Thymus (tissue), 11 donors: ENCODE measurements around the gene PROZ. TPM values are rescaled to one million over a fixed set of nuclear protein-coding genes. Genes with fewer than 3 reads are reported as not detected.

Experiments used
- DNase-seq, 9 donors: peaks; one replicate each; pipeline ENCODE4 v3.0.0-alpha.2; 2013; ENCODE audit warnings: low spot score in 9 of 9, low read depth in 6 of 9, missing footprints in 1 of 9
- H3K27ac ChIP-seq, 2 donors: one replicate each; pipeline ENCODE4 v1.5.1; 2013; ENCODE audit warnings: control low read depth in 1 of 2, low read depth in 1 of 2, low read length in 1 of 2, mild to moderate bottlenecking in 1 of 2, moderate library complexity in 1 of 2
- H3K27me3 ChIP-seq, 2 donors: one replicate each; pipeline ENCODE4 v1.5.1; 2013; ENCODE audit warnings: low read length in 1 of 2; ENCODE audit not compliant: control insufficient read depth in 2 of 2, insufficient read depth in 1 of 2
- H3K36me3 ChIP-seq, 2 donors: one replicate each; pipeline ENCODE4 v1.5.1; 2013; ENCODE audit warnings: low read length in 1 of 2, mild to moderate bottlenecking in 1 of 2, moderate library complexity in 1 of 2; ENCODE audit not compliant: control insufficient read depth in 2 of 2, insufficient read depth in 2 of 2
- H3K4me1 ChIP-seq, 2 donors: one replicate each; pipeline ENCODE4 v1.5.1; 2013; ENCODE audit warnings: low read length in 2 of 2; ENCODE audit not compliant: control insufficient read depth in 2 of 2, insufficient read depth in 2 of 2
- H3K4me3 ChIP-seq, 2 donors: one replicate each; pipeline ENCODE4 v1.5.1; 2013; ENCODE audit warnings: low read length in 2 of 2, control low read depth in 1 of 2, mild to moderate bottlenecking in 1 of 2
- H3K9me3 ChIP-seq, 2 donors: one replicate each; pipeline ENCODE4 v1.5.1; 2013; ENCODE audit warnings: low read length in 1 of 2, mild to moderate bottlenecking in 1 of 2; ENCODE audit not compliant: control insufficient read depth in 2 of 2, insufficient read depth in 1 of 2
- WGBS: extraction: QIAGEN DNeasy Blood & Tissue Kit; methylation state at CpG from one replicate; pipeline ENCODE4 v1.1.7; 2013; 5-methylcytosine and 5-hydroxymethylcytosine counted together
- polyA plus RNA-seq: library from polyadenylated mRNA; stranded (reverse); fragments of 200-250 nt; gene quantifications from one replicate; pipeline ENCODE4 v1.2.3, GENCODE V29; 2013
- total RNA-seq: library from RNA; stranded (reverse); fragments of 120-200 nt; gene quantifications from one replicate; pipeline ENCODE4 v1.2.4, GENCODE V29; 2013
- donor health status: healthy.

PROZ gene
- total and polyA plus RNA-seq, 2 donors: 0.05 to 0.07 TPM

DNA sequence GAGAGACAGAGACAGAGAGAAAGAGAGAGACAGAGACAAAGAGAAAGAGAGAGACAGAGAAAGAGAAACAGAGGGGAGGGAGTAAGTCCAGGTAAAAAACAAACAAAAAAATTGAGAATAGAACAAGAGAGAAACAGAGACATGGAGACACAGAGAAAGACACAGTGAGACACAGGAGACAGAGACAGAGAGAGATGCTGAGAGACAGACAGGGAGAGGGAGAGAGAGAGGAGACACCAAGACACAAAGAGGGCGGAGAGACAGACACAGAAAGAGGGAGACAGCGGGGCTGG lies 5.8 kb upstream of the PROZ start:
- Histone ChIP-seq H3K27ac (no peak overlapping the region), H3K36me3 (no peaks in the 10 kb centered on the region)
- 40% methylated on average over 2 of the region's 2 CpGs for WGBS

DNA sequence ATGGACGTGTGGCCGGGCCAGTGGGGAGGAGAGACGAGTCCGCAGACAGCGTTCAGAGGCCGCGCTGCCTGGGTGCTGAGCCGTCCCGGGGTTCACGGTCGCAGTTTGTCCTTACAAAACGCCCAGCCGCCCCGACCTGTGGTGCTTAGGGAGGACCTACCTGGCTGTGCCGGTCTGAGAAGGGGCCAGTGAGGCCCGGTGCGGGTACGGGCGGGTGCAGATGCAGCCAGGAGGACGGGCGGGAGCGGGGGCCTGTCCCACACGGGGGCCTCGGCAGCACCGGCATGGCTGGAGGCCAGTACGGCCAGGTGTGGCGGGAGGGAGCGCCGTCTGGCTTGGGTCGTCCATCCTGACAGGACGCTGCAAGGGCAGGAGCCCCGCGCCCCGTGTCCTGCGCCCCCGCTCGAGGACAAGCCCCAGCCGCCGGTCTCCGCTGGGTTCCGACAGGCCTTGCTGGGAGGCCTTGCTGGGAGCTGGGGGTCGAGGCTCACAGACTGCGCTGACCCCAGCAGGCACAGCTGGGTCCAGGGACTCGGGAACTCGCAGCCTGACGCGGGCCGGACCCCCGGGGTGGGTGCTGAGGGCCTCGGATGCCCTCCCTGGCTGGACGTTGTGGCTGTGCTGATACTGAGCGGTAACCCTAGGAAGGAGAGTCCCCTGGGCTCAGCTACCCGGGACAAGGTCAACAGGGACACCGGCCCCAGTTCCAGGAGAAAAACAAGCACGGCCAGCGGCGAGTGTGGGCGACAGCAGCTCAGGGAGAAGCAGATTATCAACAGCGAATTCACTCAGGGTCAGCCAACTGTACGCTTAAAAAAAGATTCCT lies 5.3 kb upstream of the PROZ start:
- H3K27me3 ChIP-seq: peaks cover 12 to 47% of the 10 kb centered on the region in 2 donors
- H3K27ac ChIP-seq: peak overlapping the region in 1 of 2 donors; percentile 31
- H3K9me3 ChIP-seq: peaks cover 0 to 2% of the 10 kb centered on the region in 2 donors
- 8% methylated on average over 60 of the region's 60 CpGs for WGBS
- no peaks in the 10 kb centered on the region for H3K36me3 ChIP-seq
- H3K4me3 ChIP-seq: peak overlapping the region; percentile 36 to 42
- peak in 1 of 9 donors; percentile 18 for DNase-seq
- H3K4me1 ChIP-seq: peaks cover 3 to 14% of the 10 kb centered on the region in 2 donors

More for the DNA sequence above, 5.8 kb upstream of the PROZ start:
- Histone ChIP-seq H3K4me1 (peaks cover 3 to 14% of the 10 kb centered on the region in 2 donors), H3K4me3 (peak overlapping the region in 1 of 2 donors; percentile 22), H3K9me3 (peaks cover 0 to 2% of the 10 kb centered on the region in 2 donors), H3K27me3 (peaks cover 12 to 47% of the 10 kb centered on the region in 2 donors)
- DNase-seq: no peak

- Histone ChIP-seq H3K27ac (no peak overlapping the region), H3K9me3 (no peaks in the 10 kb centered on the region), H3K4me1 (peaks cover 3 to 14% of the 10 kb centered on the region in 2 donors), H3K36me3 (no peaks in the 10 kb centered on the region), H3K27me3 (peaks cover 12 to 50% of the 10 kb centered on the region in 2 donors), H3K4me3 (peak overlapping the region; percentile 36 to 42)
- WGBS: 8% methylated on average over 52 of the region's 76 CpGs
- peak in 6 of 9 donors; percentile 17 to 73 (median 31) for DNase-seq
These were observed 4.4 kb upstream of the PROZ start for GRCh38 chr13:113153810-113154748.

DNA sequence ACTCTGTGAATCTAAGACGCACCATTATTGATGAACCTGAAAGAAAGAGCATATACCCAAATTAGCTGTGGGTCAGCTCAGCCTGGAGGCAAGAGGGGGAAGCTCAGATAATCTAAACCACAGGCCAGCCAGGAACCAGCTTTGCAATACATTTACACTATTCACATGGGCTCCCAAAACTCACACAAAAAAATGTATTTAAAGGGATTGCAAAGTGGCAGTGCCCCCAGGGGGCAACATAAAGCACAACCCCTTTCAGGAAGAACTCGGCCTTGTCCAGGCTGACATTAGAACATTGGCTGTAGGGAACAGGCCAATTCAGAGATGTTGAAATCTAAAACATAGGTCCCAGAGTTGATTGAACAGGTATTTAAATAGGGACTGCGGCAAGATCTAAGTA lies 3.2 kb upstream of the PROZ start:
- DNase-seq: no peak
- no peak overlapping the region for H3K4me3 ChIP-seq
- no peaks in the 10 kb centered on the region for H3K36me3 ChIP-seq
- H3K27me3 ChIP-seq: peaks cover 12 to 53% of the 10 kb centered on the region in 2 donors
- WGBS: 88% methylated on average over 3 of the region's 3 CpGs
- no peak overlapping the region for H3K27ac ChIP-seq
- peaks cover 0 to 3% of the 10 kb centered on the region in 2 donors for H3K9me3 ChIP-seq
- H3K4me1 ChIP-seq: peaks cover 3 to 14% of the 10 kb centered on the region in 2 donors

DNA sequence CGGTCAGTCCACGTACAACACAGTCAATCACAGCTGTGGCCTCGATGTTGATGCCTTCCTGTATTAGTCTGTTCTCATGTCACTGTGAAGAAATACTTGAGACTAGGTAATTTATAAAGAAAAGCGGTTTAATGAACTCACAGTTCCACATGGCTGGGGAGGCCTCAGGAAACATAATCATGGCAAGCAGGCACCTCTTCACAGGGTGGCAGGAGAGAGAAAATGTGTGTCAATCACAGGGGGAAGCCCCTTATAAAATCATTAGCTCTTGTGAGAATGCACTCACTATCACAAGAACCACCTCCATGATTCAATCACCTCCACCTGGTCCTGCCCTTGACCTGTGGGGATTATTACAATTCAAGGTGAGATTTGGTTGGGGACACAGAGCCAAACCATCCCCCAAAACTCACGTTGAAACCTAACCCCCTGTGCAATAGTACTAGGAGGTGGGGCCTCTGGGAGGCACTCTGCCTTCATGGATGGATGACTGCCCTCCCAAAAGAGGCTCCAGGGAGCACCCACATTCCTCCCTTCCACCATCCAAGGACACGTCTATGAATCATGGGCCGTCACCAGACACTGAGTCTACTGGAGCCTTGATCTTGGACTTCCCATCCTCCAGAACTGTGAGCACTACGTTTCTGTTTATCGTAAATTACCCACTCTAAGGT lies 2.3 kb upstream of the PROZ start:
- Histone ChIP-seq H3K4me1 (peaks cover 7 to 18% of the 10 kb centered on the region in 2 donors), H3K9me3 (peaks cover 0 to 3% of the 10 kb centered on the region in 2 donors), H3K36me3 (no peaks in the 10 kb centered on the region), H3K4me3 (no peak overlapping the region), H3K27ac (no peak overlapping the region), H3K27me3 (peaks cover 12 to 51% of the 10 kb centered on the region in 2 donors)
- no peak for DNase-seq
- WGBS: 96% methylated on average over 9 of the region's 9 CpGs

DNA sequence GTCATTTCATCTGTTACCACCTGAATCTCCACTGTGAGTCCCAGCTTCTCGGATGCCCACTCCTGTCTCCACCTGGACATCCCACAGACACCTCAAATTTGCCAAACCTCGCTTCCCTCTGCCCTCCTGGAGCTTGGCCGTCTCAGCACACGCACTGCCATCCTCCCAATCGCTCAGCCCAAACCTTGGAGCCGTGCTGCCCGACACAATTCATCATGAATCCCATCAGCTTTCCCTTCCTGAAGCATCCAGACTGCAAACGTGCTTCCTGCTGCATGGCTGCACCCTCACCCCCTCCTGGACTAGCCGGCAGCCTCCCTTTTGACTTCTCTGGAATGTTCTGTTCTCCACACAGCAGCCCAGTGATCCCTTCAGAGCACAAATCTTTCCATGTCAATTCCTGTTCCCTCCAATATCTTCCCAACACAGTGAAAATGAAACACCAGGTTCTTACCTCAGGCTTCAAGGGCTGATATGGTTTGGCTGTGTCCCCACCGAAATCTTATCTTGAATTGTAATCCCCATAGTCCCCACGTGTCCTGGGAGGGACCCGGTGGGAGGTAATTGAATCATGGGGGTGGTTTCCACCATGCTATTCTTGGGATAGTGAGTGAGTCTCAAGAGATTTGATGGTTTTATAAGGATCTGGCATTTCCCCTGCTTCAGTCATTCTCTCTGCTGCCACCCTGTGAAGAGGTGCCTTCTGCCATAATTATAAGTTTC lies 1.1 kb upstream of the PROZ start:
- Histone ChIP-seq H3K27me3 (peaks cover 9 to 45% of the 10 kb centered on the region in 2 donors), H3K9me3 (peaks cover 0 to 9% of the 10 kb centered on the region in 2 donors), H3K4me3 (no peak overlapping the region), H3K36me3 (no peaks in the 10 kb centered on the region), H3K4me1 (peaks cover 11 to 22% of the 10 kb centered on the region in 2 donors), H3K27ac (no peak overlapping the region)
- no peak for DNase-seq
- 91% methylated on average over 12 of the region's 12 CpGs for WGBS

DNA sequence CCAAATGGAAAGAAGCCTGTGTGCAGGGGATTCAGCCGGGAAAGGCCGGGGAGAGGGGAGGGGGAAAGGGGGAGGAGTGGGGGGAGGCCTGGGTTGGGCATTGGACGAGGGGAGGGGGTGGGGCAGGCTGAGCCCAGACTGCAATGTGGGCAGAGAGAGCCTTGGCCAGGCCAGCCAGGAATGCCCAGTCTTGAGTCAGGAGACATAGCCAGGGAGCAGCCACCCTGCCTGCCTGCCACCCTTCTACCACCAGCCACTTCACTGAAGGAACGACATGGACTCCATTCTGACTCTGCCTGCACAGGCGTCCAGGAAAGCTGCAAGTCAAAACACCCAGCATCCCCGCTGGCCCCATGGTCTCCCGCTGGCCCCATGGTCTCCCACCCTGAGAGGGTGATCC lies 498 bp downstream of the PROZ start:
- peaks cover 15 to 19% of the 10 kb centered on the region in 2 donors for H3K4me1 ChIP-seq
- H3K4me3 ChIP-seq: no peak overlapping the region
- H3K27ac ChIP-seq: no peak overlapping the region
- DNase-seq: no peak
- no peaks in the 10 kb centered on the region for H3K36me3 ChIP-seq
- 95% methylated on average over 7 of the region's 7 CpGs for WGBS
- H3K27me3 ChIP-seq: peaks cover 0 to 41% of the 10 kb centered on the region in 2 donors
- H3K9me3 ChIP-seq: peaks cover 1 to 9% of the 10 kb centered on the region in 2 donors

- no peak for DNase-seq
- no peak overlapping the region for H3K27ac ChIP-seq
- H3K4me3 ChIP-seq: no peak overlapping the region
- peaks cover 12 to 15% of the 10 kb centered on the region in 2 donors for H3K4me1 ChIP-seq
- no peaks in the 10 kb centered on the region for H3K36me3 ChIP-seq
- peaks cover 0 to 38% of the 10 kb centered on the region in 2 donors for H3K27me3 ChIP-seq
- H3K9me3 ChIP-seq: peaks cover 1 to 9% of the 10 kb centered on the region in 2 donors
- WGBS: 93% methylated on average over 20 of the region's 20 CpGs
These were observed 1.3 kb downstream of the PROZ start for GRCh38 chr13:113159701-113160100.
